Renal cortical epithelial cell (primary cell): ENCODE measurements around the gene SENP7. TPM values are rescaled to one million over a fixed set of nuclear protein-coding genes. Genes with fewer than 3 reads are reported as not detected.
"Not testable (repeated sequence)": the region's sequence is repeated elsewhere in the genome, so short reads cannot be mapped to it uniquely, and the experiment has no call there.

Experiments
- DNase-seq: peaks from one replicate; pipeline ENCODE4 v3.0.0-alpha.2; 2011; ENCODE audit warnings: low read depth
- total RNA-seq: library from RNA; depleted of rRNA; stranded (reverse); fragments of >200 nt; gene quantifications from 2 replicates; pipeline ENCODE4 v1.2.3, GENCODE V29; 2014

The SENP7 gene
- total RNA-seq, 1 donor from 2014 or later: 16.4 TPM

- DNase-seq: no peak
These were observed 58.4 kb downstream of the SENP7 start for GRCh38 chr3:101454629-101455028.

DNA sequence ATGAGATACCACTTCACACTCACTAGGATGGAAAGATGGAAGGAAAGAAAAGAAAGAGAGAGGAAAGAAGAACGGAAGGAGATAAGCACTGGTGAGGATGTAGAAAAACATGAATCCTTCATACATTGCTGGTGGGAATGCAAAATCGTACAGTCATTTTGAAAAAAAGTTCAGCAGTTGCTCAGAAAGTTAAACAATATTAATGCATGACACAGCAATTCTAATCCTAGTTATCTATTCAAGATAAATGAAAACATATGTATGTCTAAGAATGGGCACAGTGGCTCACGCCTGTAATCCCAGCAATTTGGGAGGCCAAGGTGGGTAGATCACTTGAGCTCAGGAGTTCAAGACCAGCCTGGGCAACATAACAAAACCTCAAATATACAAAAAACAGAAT is 59.1 kb downstream of the SENP7 start:
- DNase-seq: no peak

DNA sequence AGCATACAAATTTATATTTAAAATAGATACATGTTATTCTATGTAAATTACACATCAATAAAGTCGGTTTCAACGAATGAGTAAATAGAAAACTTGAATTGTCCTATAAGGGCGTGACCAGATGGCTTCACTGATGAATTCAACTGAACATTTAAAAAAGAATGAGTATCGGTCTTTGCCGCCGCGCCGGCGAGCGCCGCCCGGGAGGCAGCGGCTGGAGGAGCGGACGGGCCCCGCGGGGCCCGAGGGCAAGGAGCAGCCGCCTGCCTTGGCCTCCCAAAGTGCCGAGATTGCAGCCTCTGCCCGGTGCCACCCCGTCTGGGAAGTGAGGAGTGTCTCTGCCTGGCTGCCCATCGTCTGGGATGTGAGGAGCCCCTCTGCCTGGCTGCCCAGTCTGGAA is 74.4 kb downstream of the SENP7 start:
- not testable (repeated sequence) for DNase-seq

- DNase-seq: no peak
These were observed 79.4 kb downstream of the SENP7 start for GRCh38 chr3:101433652-101434051.

DNA sequence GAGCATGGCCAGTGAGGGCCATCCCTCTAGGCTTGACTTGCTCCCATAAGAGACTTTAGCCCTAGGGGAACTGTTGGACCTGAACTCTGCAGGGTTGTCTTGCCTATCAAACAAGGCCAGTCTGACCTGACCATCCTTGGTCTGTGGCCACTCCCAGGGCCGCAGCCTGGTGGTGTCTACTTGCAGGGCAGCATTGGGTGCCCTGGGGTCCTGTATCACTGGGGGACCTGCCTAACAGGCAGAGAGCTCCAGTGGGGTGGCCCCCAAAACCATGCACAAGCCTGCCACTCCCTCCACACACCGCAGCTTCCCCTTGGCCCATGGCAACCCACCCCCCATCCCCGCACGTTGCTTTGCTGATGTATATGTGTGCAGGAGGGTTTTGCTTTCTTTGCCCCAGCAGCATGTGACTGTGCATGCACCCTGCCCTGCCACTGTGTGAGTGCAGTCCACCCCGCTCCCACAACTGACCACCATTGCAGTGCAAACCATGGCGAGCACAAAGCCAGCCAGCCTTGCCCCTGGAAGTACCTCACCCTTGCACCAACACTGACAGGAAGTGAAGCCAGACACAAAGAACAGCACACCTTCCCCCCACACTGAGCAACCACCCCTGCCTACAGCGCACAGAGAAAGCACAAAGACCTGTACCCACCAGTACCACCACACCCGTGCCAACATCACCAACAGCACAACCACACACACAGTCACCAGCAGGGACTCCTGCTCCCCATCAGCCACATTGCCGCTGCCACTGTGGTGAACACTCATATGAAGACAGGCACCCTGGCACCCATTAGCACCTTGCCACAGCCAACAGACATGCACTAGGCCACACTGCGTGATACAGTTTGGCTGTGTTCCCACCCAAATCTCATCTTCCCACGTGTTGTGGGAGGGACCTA is 88.8 kb downstream of the SENP7 start:
- DNase-seq: no peak

DNA sequence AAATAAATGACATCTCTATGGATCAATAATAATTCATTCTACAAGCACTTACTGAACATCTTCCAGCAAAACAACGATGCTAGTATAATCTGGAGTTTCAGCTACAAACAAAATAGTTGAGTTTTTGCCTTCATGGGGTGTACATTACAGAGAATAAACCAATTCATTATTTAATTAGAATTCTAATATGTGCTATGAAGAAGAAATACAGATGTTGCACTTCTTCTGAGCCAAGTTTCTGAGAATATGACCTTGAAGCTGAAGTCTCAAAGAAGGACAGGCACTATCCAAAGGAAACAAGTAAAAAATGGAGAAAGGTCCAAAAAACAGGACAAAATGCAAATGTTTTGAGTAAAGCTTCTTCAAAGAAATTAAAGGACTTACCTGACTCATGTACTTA is 94.2 kb downstream of the SENP7 start:
- DNase-seq: no peak

DNA sequence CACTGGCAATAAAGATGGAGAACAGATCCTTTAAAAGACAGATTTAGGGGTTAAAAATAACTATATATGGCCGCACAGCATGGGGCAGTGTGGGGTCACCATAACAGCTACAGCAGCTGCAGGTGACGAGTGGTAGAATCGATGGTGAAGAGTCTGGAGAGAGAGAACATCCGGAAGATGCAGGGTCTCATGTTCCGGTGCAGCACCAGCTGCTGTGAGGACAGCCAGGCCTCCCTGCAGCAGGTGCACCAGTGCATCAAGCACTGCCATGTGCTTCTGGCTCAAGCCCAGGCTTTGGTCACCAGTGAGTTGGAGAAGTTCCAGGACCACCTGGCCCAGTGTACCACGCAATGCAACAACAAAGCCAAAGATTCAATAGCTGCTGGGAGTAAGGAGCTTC is 98.9 kb downstream of the SENP7 start:
- DNase-seq: no peak

GRCh38 chr3:101413656-101414055 is 99.4 kb downstream of the SENP7 start:
- no peak for DNase-seq

DNA sequence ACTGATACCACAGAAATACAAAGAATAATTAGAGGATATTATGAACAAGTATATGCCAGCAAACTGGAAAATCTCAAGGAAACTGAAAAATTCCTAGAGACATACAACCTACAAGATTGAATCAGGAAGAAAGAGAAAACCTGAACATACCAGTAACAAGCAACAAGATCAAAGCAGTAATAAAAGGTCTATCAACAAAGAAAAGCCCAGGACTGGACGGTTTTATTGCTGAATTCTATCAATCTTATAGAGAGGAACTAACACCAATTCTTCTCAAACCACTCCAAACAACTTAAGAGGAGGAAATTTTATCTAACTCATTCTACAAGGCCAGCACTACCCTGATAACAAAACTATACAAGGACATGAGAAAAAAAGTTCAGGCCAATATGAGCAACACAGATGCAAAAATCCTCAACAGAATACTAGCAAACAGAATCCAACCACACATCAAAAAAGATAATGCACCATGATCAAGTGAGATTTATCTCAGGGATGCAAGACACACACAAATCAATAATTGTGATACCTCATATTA is 121.5 kb downstream of the SENP7 start:
- DNase-seq: no peak

DNA sequence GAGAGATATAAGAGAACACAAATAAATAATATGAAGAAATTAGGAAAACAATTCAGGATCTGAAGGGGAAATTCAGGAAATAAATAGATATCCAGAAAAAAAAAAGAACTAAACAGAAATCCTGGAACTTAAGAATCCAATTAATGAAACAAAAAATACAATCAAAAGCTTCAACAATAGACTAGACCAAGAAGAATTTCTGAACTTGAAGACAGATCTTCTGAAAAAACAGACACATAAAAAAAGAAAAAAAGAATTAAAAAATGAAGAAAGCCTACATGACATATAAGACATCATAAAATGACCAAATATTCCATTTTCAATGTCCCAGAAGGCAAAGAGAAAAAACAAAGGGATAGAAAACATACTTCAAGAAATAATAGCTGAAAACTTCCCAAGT is 124.3 kb downstream of the SENP7 start:
- no peak for DNase-seq

GRCh38 chr3:101387351-101387750 is 125.7 kb downstream of the SENP7 start:
- no peak for DNase-seq

DNA sequence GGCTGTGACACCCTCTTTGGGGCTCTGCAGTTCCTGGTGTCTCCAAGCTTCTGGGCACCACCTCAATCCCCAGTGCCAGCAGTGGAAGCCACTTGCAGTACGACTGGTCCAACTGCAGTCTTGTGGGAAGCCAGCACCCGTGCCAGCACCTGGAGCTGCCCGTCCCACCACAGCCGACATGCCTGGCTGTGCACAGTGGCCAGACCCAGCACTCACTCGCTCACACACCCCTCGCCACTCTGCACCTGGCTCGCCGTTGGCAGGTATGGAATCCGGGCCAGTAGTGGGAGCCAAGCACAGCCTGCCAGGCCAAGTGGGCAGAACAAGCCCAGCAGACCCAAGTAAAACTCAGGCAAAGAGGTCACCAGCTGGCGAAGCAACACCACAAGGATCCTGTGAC is 128.6 kb downstream of the SENP7 start:
- no peak for DNase-seq

- DNase-seq: no peak
These were observed 129.4 kb downstream of the SENP7 start for GRCh38 chr3:101383656-101384055.

DNA sequence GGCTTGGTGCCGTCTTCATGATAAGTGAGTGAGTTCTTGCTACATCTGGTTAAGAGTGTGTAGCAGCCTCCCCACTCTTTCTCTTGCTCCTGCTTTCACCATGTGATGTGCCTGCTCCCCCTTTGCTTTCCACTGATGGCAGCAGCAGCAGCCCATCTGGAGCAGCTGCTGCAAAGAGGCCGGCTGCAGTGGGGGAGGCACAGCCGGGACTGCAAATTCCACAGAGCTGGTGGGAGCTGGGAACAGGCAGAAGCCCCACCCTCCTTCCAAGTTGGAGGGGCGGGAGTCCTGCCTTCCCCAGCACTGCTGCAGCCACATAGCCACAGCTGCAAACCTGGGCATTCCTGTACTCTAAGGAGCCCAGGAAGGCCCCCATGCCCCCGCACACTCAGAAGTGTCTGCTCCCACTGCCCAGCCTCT is 129.8 kb downstream of the SENP7 start:
- no peak for DNase-seq

GRCh38 chr3:101381809-101382208 is 131.2 kb downstream of the SENP7 start:
- DNase-seq: peak; percentile 50

GRCh38 chr3:101379658-101380376 is 133.2 kb downstream of the SENP7 start:
- no peak for DNase-seq

DNA sequence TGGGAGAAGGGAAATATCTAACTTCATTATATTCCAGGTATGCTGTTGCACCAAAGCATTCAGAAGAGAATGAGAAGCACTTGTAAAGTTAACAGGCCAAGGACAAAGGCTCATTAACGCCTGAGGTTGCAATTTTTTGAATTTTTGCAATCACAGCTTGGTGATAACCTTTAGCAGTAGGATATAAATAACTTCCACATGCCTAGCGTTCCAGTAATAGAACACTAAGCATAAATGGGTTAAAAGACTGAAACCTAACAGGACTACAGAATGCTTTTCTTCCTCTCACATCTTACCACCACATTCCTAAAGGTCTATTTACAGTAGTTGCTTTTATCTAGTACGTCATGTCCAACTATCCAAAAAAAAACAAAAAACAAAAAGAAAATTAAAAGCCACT is 135.2 kb downstream of the SENP7 start:
- DNase-seq: peak; percentile 27

DNA sequence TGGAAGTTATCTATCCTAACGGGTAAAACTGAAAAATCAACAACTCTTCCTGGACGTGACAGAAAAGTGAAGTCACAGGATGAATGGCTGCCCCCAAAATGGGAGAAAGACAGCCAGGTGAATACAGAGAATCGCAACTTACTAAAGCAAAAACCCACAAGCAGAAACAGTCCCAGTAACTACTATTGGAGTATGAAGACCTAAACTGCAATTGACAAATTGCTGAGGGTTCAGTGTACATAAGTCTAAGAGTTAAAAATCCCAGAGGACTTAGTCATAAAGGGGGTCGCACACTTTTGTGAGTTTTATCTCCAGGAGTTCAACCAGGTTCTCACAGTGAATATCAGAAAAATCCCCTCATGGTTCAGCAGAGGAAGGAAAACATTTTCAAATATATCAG is 135.8 kb downstream of the SENP7 start:
- no peak for DNase-seq

DNA sequence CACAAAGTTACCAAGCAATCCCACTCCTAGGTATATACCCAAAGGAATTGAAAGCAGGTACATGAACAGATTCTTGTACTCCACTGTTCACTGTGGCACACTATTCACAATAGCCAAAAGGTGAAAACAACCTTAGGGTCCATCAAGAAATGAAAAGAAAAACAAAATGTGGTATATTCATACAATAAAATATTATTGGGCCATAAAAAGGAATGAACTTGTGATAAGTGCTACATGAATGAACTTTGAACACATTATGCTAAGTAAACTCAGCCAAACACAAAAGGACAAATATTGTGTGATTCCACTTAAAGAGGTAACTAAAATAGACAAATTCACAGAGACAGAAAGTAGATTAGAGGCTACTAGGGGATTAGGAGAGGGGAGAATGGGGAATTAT is 137.4 kb downstream of the SENP7 start:
- no peak for DNase-seq

DNA sequence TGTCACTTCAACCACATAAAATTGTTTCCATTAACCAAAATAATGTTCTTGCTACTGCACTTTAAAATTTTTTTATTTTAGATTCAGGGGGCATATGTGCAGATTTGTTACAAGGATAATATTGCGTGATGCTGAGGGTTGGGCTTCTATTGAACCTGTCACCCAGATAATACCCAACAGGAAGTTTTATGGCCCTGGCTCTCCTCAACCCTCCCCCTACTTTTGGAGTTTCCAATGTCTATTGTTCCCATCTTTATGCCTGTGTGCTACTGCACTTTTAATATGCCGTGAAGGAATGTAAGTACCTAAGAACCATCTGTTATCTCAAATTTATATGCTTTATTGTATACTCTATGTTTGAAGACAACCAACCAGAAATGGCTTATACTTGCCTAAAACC is 150.6 kb downstream of the SENP7 start:
- no peak for DNase-seq

GRCh38 chr3:101351829-101352228 is 161.2 kb downstream of the SENP7 start:
- DNase-seq: no peak

DNA sequence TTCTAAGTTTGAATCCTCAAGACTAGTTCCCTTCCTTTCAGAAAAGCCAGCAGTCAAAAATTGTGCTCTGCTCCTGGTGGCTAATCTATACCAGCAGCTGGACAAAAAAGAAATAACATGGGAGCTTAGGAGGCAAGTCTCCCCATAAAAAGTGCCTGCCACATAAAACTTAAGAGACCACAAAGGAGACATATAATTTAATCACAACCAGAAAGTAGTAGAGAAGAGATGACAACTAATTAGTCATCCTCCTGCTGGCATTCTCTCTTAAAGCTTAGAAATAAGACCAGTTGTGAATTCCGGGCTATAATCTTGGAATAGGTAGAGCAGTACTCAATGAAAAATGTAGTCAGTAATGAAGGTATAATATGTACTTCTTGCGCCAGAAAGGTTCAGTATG is 172.4 kb downstream of the SENP7 start:
- no peak for DNase-seq

DNA sequence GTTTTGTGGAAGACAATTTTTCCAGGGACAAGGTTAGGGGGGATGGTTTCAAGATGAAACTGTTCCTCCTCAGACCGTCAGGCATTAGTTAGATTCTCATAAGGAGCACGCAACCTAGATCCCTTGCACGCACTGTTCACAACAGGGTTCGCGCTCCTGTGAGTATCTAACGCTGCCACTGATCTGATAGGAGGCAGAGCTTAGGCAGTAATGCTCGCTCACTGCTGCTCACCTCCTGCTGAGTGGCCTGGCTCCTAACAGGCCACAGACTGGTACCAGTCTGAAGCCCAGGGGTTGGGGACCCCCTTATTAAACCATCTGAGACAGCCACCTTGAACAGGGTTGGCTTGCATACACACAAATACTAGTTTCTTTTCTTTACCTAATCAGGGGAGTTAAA is 179.1 kb downstream of the SENP7 start:
- no peak for DNase-seq
